Fibroblast of lung (primary cell): ENCODE measurements around the gene EGLN3.

Experiments
- EZH2 ChIP-seq: IDR thresholded peaks from 2 replicates; pipeline ENCODE4 v1.5.1; 2012; ENCODE audit warnings: low read length, control low read depth, mild to moderate bottlenecking; ENCODE audit errors: missing control alignments
- TF ChIP-seq, protein P1 (sequence below), 2 donors: IDR thresholded peaks in 1 of 2; conservative IDR thresholded peaks in 1 of 2; 1 replicate in 1 of 2; 2 replicates in 1 of 2; pipeline ENCODE4 v1.5.1; 2011 to 2012; ENCODE audit warnings: low read length in 2 of 2, control low read depth in 1 of 2, inconsistent platforms in 1 of 2, low read depth in 1 of 2, mild to moderate bottlenecking in 1 of 2

DNA sequence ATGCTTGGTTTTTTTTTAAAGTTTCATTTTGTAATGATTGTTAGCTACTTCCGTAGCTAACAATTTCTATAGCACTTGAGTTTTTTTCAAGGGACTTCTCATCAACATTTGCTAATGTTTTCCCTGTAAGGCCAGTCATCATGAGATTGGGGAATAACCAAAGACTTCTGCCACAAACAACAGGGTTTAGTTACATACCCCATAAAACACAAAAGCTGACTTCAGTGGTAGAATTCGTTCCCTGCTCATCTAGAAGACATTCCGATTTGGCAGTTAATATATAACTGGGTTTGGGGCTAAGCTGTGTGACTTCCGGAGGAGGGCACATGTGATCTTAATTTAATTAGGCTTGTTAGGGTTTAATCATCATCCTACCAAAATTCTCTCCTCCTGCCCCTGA is 22.9 kb downstream of the EGLN3 start:
- TF ChIP-seq, protein P1, sequence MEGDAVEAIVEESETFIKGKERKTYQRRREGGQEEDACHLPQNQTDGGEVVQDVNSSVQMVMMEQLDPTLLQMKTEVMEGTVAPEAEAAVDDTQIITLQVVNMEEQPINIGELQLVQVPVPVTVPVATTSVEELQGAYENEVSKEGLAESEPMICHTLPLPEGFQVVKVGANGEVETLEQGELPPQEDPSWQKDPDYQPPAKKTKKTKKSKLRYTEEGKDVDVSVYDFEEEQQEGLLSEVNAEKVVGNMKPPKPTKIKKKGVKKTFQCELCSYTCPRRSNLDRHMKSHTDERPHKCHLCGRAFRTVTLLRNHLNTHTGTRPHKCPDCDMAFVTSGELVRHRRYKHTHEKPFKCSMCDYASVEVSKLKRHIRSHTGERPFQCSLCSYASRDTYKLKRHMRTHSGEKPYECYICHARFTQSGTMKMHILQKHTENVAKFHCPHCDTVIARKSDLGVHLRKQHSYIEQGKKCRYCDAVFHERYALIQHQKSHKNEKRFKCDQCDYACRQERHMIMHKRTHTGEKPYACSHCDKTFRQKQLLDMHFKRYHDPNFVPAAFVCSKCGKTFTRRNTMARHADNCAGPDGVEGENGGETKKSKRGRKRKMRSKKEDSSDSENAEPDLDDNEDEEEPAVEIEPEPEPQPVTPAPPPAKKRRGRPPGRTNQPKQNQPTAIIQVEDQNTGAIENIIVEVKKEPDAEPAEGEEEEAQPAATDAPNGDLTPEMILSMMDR (conservative IDR thresholded peaks at IDR 0.05 in 1 of 2, IDR thresholded peaks at IDR 0.05 in 1 of 2; ENCODE audit: low read depth in 1 of 2, low read length in 2 of 2), result no peak
- TF ChIP-seq EZH2, result no peak
